T-helper 17 cell (primary cell): ENCODE data around the gene TRAF3IP3. TPM values are rescaled to one million over a fixed set of nuclear protein-coding genes. Genes with fewer than 3 reads are reported as not detected.

Experiments
- total RNA-seq, 4 donors: library from RNA in 2 of 4; stranded (reverse) in 2 of 4; gene quantifications; one replicate each; pipeline ENCODE4 v1.2.3 and lab custom pipeline; 2022 to 2026

Gene TRAF3IP3
- total RNA-seq, 2 donors from 2014 or later, result 286 to 288 TPM

Other genes starting within 250 kb of the TRAF3IP3 start
- gene CAMK1G, start 172.3 kb upstream of the TRAF3IP3 start, total RNA-seq, result not detected
- gene LAMB3, start 103.6 kb upstream of the TRAF3IP3 start, total RNA-seq, result 1 to 10 TPM in 1 of 2 donors, under 1 TPM in 1; 0.37 to 1.1 TPM
- 10 to 100 TPM in 1 of 2 donors, 1 to 10 TPM in 1; 6.6 to 13.5 TPM for gene G0S2, start 80.6 kb upstream of the TRAF3IP3 start, total RNA-seq
- 1 to 10 TPM; 1.2 to 4.0 TPM for gene HSD11B1, start 51.2 kb upstream of the TRAF3IP3 start, total RNA-seq
- gene C1orf74, start 28.5 kb downstream of the TRAF3IP3 start, total RNA-seq, result under 1 TPM; 0.42 to 0.50 TPM
- 1 to 10 TPM in 1 of 2 donors, under 1 TPM in 1; 0.20 to 1.1 TPM for gene IRF6, start 50.1 kb downstream of the TRAF3IP3 start, total RNA-seq
- 1 to 10 TPM; 5.9 to 6.3 TPM for gene UTP25, start 71.9 kb downstream of the TRAF3IP3 start, total RNA-seq
- gene SYT14, start 182.2 kb downstream of the TRAF3IP3 start, total RNA-seq, result not detected